Mesothelial cell of epicardium (in vitro differentiated cells): ENCODE data around the gene ADGRV1. TPM values are rescaled to one million over a fixed set of nuclear protein-coding genes. Genes with fewer than 3 reads are reported as not detected.

Experiments used
- DNase-seq, 2 experiments: peaks; one replicate each; pipeline ENCODE4 v3.0.0; 2021; ENCODE audit warnings: low spot score in 2 of 2; ENCODE audit not compliant: unreplicated experiment in 2 of 2
- H3K27ac Mint-ChIP-seq: 2 replicates; pipeline ENCODE4 v1.8.0; 2021; ENCODE audit warnings: mixed read lengths
- H3K27me3 Mint-ChIP-seq: 2 replicates; pipeline ENCODE4 v1.8.0; 2021; ENCODE audit warnings: low read depth, mixed read lengths
- H3K36me3 Mint-ChIP-seq: 2 replicates; pipeline ENCODE4 v1.8.0; 2021; ENCODE audit warnings: mixed read lengths
- H3K4me1 Mint-ChIP-seq: 2 replicates; pipeline ENCODE4 v1.8.0; 2021; ENCODE audit warnings: mixed read lengths
- H3K4me3 Mint-ChIP-seq: 2 replicates; pipeline ENCODE4 v1.8.0; 2021; ENCODE audit warnings: mild to moderate bottlenecking, moderate library complexity, mixed read lengths
- H3K9me3 Mint-ChIP-seq: 2 replicates; pipeline ENCODE4 v1.8.0; 2021; ENCODE audit warnings: mixed read lengths
- CTCF ChIP-seq: fragments of 200-600 bp; sonication (generic); IDR thresholded peaks from one replicate; pipeline ENCODE4 v1.5.0; 2021; ENCODE audit warnings: antibody characterized with exemption; ENCODE audit not compliant: unreplicated experiment
- total RNA-seq: library from RNA; stranded (reverse); gene quantifications from 3 replicates; pipeline ENCODE4 v1.2.1, GENCODE V29; 2021

ADGRV1 gene
- total RNA-seq, 1 donor from 2014 or later, result 25.4 TPM

GRCh38 chr5:90987726-90988125 is 429.1 kb downstream of the ADGRV1 start:
- Mint-ChIP-seq H3K4me3 (no peak overlapping the region), H3K27ac (no peak overlapping the region), H3K27me3 (peaks cover 28% of the 10 kb centered on the region), H3K4me1 (peaks cover 10% of the 10 kb centered on the region), H3K36me3 (peaks cover 5% of the 10 kb centered on the region), H3K9me3 (peaks cover 7% of the 10 kb centered on the region)
- DNase-seq, result no peak
- TF ChIP-seq CTCF, result no peak

- Mint-ChIP-seq H3K4me1 (no peaks in the 10 kb centered on the region), H3K36me3 (peaks cover 23% of the 10 kb centered on the region), H3K9me3 (peaks cover 23% of the 10 kb centered on the region), H3K27me3 (peaks cover 16% of the 10 kb centered on the region), H3K4me3 (no peak overlapping the region), H3K27ac (no peak overlapping the region)
- no peak for TF ChIP-seq CTCF
- DNase-seq, result no peak
Observed at GRCh38 chr5:90991201-90991600, 432.6 kb downstream of the ADGRV1 start.

- H3K4me3 Mint-ChIP-seq, result no peak overlapping the region
- no peak for DNase-seq
- no peak for TF ChIP-seq CTCF
- peaks cover 18% of the 10 kb centered on the region for H3K36me3 Mint-ChIP-seq
- peaks cover 23% of the 10 kb centered on the region for H3K9me3 Mint-ChIP-seq
- no peaks in the 10 kb centered on the region for H3K4me1 Mint-ChIP-seq
- peaks cover 7% of the 10 kb centered on the region for H3K27me3 Mint-ChIP-seq
- H3K27ac Mint-ChIP-seq, result no peak overlapping the region
Observed at GRCh38 chr5:90994796-90995195, 436.2 kb downstream of the ADGRV1 start.

- H3K9me3 Mint-ChIP-seq, result peaks cover 23% of the 10 kb centered on the region
- no peaks in the 10 kb centered on the region for H3K4me1 Mint-ChIP-seq
- no peak overlapping the region for H3K27ac Mint-ChIP-seq
- peaks cover 7% of the 10 kb centered on the region for H3K27me3 Mint-ChIP-seq
- DNase-seq, result no peak
- H3K36me3 Mint-ChIP-seq, result peaks cover 18% of the 10 kb centered on the region
- H3K4me3 Mint-ChIP-seq, result no peak overlapping the region
- TF ChIP-seq CTCF, result no peak
Observed at GRCh38 chr5:90996089-90996488, 437.5 kb downstream of the ADGRV1 start.

GRCh38 chr5:90997082-90997481 is 438.5 kb downstream of the ADGRV1 start:
- Mint-ChIP-seq H3K27ac (no peak overlapping the region), H3K4me1 (no peaks in the 10 kb centered on the region), H3K27me3 (peaks cover 4% of the 10 kb centered on the region), H3K9me3 (peaks cover 23% of the 10 kb centered on the region), H3K4me3 (no peak overlapping the region), H3K36me3 (peaks cover 18% of the 10 kb centered on the region)
- no peak for TF ChIP-seq CTCF
- DNase-seq, result no peak

- DNase-seq, result no peak
- no peak overlapping the region for H3K27ac Mint-ChIP-seq
- no peak for TF ChIP-seq CTCF
- H3K4me3 Mint-ChIP-seq, result no peak overlapping the region
- peaks cover 9% of the 10 kb centered on the region for H3K9me3 Mint-ChIP-seq
- H3K27me3 Mint-ChIP-seq, result no peaks in the 10 kb centered on the region
- H3K4me1 Mint-ChIP-seq, result no peaks in the 10 kb centered on the region
- peaks cover 2% of the 10 kb centered on the region for H3K36me3 Mint-ChIP-seq
Observed at GRCh38 chr5:91000743-91001142, 442.1 kb downstream of the ADGRV1 start.
